ENCODE results near the gene CMIP. TPM values are rescaled to one million over a fixed set of nuclear protein-coding genes. Genes with fewer than 3 reads are reported as not detected.

CMIP gene
- total RNA-seq, 1 experiment from 2014 or later = 1.4 TPM

- Histone ChIP-seq H3K4me3 (no peak overlapping the region), H3K9me3 (no peaks in the 10 kb centered on the region), H3K27me3 (no peaks in the 10 kb centered on the region), H3K36me3 (no peaks in the 10 kb centered on the region)
- DNase-seq = no peak
These were observed 8.6 kb downstream of the CMIP start for GRCh38 chr16:81453091-81453728.

DNA sequence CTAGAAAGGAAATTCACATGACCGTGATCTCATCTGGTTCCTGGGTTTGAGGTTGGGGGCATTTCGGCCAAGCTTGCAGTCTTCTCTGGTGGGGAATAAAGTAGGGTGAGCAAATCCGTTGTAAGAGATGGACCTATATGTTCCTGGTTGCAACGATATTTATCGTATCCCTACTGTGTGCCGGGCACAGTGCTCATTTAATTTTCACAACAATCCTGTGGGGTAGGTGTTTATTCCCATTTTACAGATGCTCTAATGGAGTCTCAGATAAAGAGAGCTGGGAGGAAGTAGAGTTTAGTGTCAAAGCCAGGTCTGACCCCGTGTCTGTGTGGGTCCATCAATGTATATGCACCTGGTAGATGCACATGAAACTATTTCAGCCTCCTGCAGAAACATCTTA is 9.4 kb downstream of the CMIP start:
- DNase-seq = no peak
- Histone ChIP-seq H3K9me3 (no peaks in the 10 kb centered on the region), H3K4me3 (no peak overlapping the region), H3K27me3 (no peaks in the 10 kb centered on the region), H3K36me3 (peaks cover 4% of the 10 kb centered on the region; the same call in 1 of the 2 replicates)

- Histone ChIP-seq H3K27me3 (no peaks in the 10 kb centered on the region), H3K36me3 (peaks cover 4% of the 10 kb centered on the region; the same call in 1 of the 2 replicates), H3K4me3 (no peak overlapping the region), H3K9me3 (no peaks in the 10 kb centered on the region)
- DNase-seq = no peak
These were observed 10.4 kb downstream of the CMIP start for GRCh38 chr16:81455006-81455405.

- no peaks in the 10 kb centered on the region for H3K9me3 ChIP-seq
- no peak for DNase-seq
- no peak overlapping the region for H3K4me3 ChIP-seq
- peaks cover 4% of the 10 kb centered on the region; the same call in 1 of the 2 replicates for H3K36me3 ChIP-seq
- no peaks in the 10 kb centered on the region for H3K27me3 ChIP-seq
These were observed 11.3 kb downstream of the CMIP start for GRCh38 chr16:81455720-81456494.

DNA sequence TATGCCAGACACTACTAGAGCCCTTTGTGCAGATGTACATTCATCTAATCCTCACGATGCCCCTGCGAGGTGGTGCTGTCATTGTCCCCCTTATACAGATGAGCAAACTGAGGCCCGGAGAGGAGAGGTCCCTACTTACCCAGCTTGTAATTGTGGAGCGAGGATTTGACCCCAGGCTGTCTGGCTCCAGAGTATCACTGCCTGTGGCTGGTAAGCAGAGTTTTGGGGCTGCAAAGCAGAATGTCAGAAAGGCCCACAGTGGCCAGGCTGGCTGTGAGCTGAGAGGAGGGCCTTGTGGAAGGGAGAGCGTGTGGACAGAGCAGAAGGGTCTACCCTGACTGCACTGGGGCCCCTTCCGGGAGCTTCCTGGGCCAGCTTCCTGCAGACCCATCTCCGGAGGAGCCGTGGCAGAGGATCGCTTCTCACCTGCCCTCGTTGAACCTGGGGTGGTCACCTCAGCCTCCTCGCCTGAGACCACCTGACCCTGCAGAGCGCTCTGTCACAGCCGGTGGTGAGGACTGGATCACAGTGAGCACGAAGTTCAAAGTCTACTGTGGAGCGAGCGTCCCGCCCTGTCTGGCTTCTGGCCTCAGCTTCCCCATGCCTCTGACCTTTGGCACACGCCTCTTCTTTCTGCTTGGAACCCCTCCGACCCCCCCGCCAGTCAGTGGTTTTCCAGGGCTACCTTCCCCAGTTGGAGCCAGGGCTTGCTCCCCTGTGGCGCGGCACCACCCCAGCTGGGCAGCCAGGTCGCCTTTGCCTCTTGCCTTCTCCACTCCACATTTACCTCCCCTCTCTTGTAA is 12.1 kb downstream of the CMIP start:
- DNase-seq = no peak
- H3K36me3 ChIP-seq = peaks cover 4% of the 10 kb centered on the region; the same call in 1 of the 2 replicates
- no peak overlapping the region for H3K4me3 ChIP-seq
- H3K27me3 ChIP-seq = no peaks in the 10 kb centered on the region
- H3K9me3 ChIP-seq = no peaks in the 10 kb centered on the region

DNA sequence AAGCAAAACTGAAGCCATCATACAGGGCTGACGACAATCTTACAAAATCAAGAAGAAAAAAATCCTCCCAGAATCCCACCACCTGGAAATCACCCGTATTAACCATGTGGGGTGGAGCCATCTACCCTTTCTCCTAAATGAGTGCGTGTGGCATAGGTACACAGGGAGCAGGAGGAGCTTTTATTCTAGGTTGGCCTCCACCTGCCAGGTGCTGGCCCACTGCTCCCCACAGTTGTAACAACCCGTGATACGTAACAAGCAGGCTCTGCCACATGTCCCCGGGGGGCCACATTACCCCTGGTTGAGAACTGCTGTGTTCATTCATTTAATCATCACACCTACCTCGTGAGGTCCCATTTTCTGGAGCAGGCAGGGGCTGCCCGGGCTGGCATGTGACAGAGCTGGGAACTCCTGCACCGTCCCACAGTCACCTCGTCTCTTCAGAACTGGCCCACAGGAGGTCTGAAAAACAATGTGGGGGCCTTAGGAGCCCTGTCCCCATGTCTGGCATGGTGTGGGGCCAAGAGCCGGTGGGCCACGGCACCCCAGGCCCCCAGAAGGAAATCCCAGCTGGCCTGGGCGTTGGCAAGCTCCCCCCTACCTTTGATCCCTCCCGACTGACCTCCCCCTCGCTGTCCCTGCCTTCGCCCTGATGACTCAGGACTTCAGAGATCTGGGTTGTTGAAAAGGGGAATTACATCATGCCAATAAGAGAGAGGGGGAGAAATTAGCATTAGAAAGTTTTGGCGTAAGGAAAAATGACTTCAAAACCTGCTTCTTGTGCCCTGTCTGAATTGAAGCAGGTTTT is 12.9 kb downstream of the CMIP start:
- Histone ChIP-seq H3K9me3 (no peaks in the 10 kb centered on the region), H3K27me3 (no peaks in the 10 kb centered on the region), H3K36me3 (peaks cover 4% of the 10 kb centered on the region; the same call in 1 of the 2 replicates), H3K4me3 (no peak overlapping the region)
- DNase-seq = peak; percentile 58

DNA sequence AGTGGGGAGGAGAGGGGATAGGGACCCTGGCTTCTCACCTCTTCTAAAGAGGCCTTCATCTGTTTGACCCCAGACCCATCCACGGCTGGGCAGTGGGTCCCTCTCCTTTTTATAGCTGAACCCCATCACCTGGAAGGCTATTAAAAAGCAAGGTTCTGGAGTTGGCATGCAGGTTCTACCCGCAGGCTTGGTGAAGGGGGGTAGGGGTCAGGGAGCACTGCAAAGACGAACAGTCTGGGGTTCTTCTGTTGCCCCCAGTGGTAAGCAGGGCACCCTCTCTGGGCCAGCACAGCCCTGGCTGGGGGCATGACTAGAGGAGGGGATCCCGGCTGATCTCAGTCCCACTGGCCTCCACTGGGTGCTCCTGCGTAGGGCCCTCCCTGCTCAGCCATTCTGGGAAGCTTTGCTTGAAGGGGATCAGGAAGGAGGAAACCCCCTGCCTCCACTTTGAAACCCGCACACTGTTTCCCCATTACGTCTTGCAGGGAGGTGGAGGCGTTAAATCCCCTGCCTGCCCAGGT is 13.6 kb downstream of the CMIP start:
- Histone ChIP-seq H3K27me3 (no peaks in the 10 kb centered on the region), H3K36me3 (peaks cover 4% of the 10 kb centered on the region; the same call in 1 of the 2 replicates), H3K4me3 (no peak overlapping the region), H3K9me3 (no peaks in the 10 kb centered on the region)
- no peak for DNase-seq

DNA sequence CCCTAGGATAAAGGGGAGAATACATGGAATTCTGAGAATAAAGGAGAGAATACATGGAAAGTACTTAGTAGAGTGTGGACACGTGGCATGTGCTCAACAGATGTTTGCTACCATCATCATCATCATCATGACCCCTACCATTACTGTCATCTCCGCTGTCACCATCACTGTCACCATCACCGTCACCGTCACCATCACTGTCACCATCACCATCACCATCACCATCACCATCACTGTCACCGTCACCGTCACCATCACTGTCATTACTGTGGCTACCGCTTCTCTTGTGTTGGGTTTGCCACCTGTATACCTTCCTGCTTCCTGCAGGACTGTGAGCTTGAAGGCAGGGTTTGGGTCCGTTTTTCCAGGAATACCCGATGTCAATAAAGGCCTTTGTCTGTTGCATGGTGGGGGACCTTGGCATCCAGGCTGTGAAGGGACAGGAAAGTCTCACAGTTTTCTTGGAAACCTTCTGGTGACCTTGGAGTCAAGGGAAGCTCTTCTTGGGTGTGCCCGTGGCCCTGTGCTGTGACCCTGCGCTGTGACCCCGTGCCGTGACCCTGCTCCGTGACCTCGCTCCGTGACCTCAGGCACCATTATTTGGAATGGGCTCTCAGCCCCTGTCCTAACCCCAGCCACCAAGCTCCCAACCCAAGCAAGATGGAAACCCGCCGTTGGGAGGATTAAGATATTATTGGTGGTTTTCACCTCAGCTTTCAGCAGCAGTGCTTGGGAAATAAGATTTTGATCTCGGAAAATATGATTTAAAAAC is 14.4 kb downstream of the CMIP start:
- no peak overlapping the region for H3K4me3 ChIP-seq
- no peaks in the 10 kb centered on the region for H3K9me3 ChIP-seq
- peaks cover 4% of the 10 kb centered on the region; the same call in 1 of the 2 replicates for H3K36me3 ChIP-seq
- no peaks in the 10 kb centered on the region for H3K27me3 ChIP-seq
- no peak for DNase-seq

DNA sequence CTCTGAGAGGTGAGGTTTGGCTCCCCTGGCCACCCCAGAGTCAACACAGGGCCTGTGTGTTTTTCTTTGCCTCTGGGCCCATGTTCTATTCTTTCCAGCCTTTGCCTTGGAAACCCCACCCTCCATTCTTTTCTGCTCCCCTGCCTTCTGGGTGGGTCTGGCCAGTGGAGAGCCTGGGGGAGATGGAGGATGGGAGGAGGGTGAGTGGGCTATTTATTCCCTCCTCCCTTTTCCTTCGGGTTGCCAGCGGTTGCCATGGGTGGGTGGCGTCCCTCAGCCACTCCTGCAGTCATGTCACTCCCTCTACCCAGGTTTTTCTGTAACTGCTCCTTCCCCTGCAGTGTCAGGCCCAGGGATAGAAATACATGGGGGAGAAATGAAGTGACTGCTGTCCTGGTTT is 15.5 kb downstream of the CMIP start:
- no peaks in the 10 kb centered on the region for H3K27me3 ChIP-seq
- no peak for DNase-seq
- H3K9me3 ChIP-seq = no peaks in the 10 kb centered on the region
- no peak overlapping the region for H3K4me3 ChIP-seq
- H3K36me3 ChIP-seq = peaks cover 4% of the 10 kb centered on the region; the same call in 1 of the 2 replicates

- no peak overlapping the region for H3K4me3 ChIP-seq
- no peaks in the 10 kb centered on the region for H3K27me3 ChIP-seq
- no peaks in the 10 kb centered on the region for H3K9me3 ChIP-seq
- no peak for DNase-seq
- peaks cover 4% of the 10 kb centered on the region; the same call in 1 of the 2 replicates for H3K36me3 ChIP-seq
These were observed 16.6 kb downstream of the CMIP start for GRCh38 chr16:81461243-81461642.

DNA sequence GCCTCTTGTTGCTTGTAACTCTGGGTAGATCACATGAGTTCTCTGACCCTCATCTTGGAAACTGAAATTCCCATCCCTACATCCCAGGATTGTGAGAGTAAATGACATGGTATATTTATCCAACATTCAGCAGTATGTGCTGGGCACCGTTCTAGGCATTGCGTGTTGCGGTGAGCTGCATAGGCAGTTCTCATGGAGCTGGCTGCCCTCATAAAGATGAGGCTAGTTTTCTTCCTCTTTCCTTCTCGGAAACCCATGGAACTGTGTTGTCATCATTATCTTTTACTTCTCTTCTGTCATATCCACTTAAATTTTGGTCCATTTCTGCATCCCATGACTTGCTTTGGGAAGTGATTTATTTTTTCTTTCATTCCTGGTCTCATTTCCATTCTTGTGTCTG is 17.2 kb downstream of the CMIP start:
- Histone ChIP-seq H3K4me3 (no peak overlapping the region), H3K36me3 (peaks cover 4% of the 10 kb centered on the region; the same call in 1 of the 2 replicates), H3K27me3 (no peaks in the 10 kb centered on the region), H3K9me3 (no peaks in the 10 kb centered on the region)
- DNase-seq = no peak

- Histone ChIP-seq H3K9me3 (no peaks in the 10 kb centered on the region), H3K36me3 (peaks cover 4% of the 10 kb centered on the region; the same call in 1 of the 2 replicates), H3K4me3 (no peak overlapping the region), H3K27me3 (no peaks in the 10 kb centered on the region)
- no peak for DNase-seq
These were observed 18.1 kb downstream of the CMIP start for GRCh38 chr16:81462683-81463082.

- no peaks in the 10 kb centered on the region for H3K27me3 ChIP-seq
- DNase-seq = no peak
- no peak overlapping the region for H3K4me3 ChIP-seq
- H3K9me3 ChIP-seq = no peaks in the 10 kb centered on the region
- H3K36me3 ChIP-seq = peaks cover 4% of the 10 kb centered on the region; the same call in 1 of the 2 replicates
These were observed 18.8 kb downstream of the CMIP start for GRCh38 chr16:81463296-81463890.

- H3K9me3 ChIP-seq = no peaks in the 10 kb centered on the region
- DNase-seq = no peak
- H3K27me3 ChIP-seq = no peaks in the 10 kb centered on the region
- H3K4me3 ChIP-seq = no peak overlapping the region
- H3K36me3 ChIP-seq = no peaks in the 10 kb centered on the region
These were observed 19.7 kb downstream of the CMIP start for GRCh38 chr16:81464279-81464678.

DNA sequence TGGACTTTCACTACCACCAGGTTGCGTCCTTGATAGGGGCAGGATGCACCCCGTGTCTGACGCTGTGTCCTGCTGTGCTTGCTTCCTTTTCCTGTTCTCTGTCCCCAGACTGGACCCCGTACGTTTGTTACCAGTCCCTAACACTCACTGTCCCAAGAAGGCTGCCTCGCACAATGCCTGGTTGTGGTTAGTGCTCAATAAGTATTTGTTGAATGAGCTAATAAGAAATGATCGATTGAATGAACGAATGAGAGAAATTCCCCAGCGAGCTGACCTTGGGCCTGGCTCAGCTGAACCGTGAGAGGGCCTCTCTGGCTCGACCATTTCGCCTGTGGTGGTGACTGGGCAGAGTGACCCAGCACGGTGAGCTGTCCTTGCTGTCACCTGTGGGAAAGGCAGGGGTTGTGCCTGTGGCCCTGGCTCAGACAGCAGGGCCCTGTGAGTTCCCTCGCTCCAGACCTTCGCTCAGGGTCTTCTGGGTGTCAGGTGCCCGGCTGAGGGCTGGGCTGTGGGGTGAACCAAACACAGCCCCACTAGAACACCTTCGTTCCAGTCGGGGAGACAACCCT is 20.9 kb downstream of the CMIP start:
- H3K27me3 ChIP-seq = no peaks in the 10 kb centered on the region
- DNase-seq = no peak
- H3K9me3 ChIP-seq = no peaks in the 10 kb centered on the region
- H3K36me3 ChIP-seq = no peaks in the 10 kb centered on the region
- no peak overlapping the region for H3K4me3 ChIP-seq

All from MG63 (cell line).